DMS 273 (cell line): ENCODE measurements around the gene CCP110.

Experiments used
- DNase-seq: peaks from one replicate; lab custom pipeline; 2025; ENCODE audit not compliant: unreplicated experiment; lab: John Stamatoyannopoulos, UW

The CCP110 gene

DNA sequence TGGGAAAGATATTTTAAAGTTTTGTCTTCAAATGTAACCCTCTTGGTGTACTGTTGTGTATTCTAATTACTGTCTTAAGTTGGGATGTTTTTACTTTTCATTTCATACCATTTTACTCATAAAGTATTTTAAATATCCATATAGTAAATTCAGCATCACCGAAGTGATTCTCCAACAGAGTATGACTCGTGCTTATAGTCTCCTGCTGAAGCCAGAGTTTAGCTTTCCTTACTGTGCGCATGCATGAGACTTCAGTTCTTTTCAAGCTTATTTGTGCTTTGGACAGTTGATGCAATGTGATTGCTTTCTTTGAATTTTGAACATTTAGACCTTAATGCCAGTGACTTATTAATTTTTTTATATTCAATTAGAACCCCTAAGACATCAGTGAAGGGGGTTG lies 24.4 kb downstream of the CCP110 start:
- DNase-seq = no peak

- no peak for DNase-seq
Measured at GRCh38 chr16:19549673-19550072, 25.9 kb downstream of the CCP110 start.

DNA sequence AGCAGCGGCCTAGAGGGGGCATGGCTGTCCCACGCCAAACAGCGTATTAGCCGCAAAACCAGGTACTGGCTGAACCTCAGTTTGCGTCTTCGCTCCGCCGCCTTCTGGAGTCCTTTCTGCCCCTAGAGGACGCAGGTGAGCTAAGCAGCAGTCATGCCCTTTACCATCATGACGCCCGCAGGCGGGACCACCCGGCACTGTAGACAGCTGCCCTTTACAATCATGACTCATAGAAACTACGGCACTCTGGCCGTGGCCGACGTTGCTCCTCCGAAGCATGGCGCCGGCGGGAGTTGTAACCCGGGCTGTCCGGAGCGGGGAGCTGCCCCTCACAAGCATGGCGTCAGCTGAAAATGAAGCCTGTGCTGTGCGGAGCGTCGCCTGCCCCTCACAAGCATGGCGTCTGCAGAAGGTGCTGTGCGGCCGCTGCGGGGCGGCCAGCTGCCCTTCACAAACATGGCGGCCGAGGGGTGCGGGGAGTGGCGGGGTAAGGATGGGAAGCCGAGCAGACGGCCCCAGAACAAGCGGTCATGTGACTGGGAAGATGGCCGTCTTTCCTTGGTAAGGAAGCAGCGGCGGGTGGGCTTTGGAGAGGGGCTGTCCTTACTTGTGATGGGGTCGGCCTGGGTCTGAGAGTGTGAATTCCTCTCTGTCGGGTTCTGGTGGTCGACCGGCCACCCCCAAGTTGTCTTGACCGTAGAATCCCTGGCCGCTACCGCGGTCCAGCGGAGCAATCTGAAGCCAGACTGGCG lies 31.6 kb downstream of the CCP110 start, which contains the start of gene VPS35L:
Gene VPS35L, plus strand, starts transcription at position 518 of the 752 bp plus-strand sequence. Its CDS starts 27 bp downstream, at position 545.
- peak; percentile 99 for DNase-seq

DNA sequence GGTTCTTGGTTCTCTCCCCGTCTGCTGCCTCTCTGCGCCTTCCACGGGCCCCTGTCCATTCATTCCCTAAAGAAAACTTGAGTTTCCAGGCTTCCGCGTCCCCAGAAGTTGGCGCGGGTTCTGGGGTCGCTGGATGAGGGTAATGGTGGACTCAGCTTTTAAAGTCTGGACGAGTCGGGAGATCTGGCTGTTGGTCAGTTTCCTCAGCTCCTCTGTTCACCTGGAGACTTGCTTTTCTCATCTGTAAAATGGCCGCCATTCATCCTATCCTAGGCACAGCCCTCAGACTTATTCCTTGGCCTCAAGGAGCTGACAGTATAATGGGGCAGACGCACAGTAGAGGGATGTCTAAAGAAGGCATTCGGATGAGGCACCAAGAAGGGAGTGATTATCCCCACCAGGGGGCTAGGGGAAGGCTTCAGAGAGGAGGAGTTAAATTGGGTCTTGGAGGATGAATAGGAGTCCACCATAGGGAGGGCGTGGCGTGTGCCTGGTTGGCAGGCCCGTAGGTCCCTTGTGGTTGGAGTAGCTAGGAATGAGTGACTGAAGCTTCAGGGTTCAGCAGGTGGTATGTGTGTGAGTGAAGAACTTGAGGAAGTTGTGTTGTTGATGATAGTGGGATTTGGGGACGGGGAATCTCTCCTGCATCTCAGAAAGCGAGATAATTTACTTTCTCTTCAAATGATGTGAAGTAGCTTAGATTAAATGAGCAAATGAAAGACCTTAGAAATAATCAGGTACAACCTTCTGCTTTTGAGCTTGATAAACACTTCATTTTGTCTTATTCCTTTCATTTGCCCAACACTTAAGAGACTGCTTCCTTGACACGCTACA lies 32.4 kb downstream of the CCP110 start:
- DNase-seq = peak; percentile 56

DNA sequence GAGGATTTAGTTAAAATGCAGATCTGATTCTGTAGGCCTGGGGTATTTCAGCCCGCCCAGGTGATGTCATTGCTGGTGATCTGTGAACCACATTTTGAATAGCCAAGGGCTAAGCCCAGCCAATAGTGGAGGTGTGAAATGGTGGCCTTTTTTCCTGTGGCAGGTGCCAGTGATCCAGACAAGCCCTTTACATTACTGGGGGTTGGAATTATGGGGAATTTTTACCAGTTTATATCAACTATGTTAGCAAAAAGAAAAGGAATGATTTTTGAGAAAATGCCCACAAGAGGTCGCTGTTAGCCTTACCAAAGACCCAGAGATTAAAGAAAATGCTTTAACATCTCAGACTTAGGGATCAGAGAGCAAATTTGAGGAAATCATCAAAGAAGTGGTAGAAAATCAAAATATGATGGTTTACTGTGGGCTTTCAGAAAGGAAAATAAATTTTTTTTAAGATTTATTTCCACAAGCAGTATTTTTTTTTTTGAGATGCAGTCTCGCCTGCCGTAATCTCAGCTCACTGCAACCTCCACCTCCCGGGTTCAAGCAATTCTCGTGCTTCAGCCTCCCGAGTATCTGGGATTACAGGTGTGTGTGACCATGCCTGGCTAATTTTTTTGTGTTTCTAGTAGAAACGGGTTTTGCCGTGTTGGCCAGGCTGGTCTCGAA lies 35.6 kb downstream of the CCP110 start:
- peak; percentile 76 for DNase-seq

DNA sequence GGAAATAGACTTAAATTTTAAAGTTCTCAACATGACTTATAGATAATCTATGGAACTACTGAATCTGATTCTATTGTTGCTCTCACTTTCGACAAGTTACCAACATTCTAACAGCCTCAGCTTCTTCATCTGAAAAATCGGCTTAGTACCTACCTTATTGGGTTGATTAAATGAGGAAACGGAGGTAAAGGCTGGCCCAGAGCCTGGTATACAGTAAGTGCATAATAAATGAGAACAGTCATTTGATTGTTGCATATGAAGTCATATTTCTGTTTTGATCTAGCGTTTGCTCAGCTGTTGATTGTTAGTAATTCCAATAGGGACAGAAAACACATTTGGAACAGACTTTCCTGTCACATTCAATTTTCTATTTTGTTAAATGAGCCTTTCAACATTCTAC lies 36.3 kb downstream of the CCP110 start:
- DNase-seq = no peak

- DNase-seq = no peak
Measured at GRCh38 chr16:19563377-19563776, 39.6 kb downstream of the CCP110 start.

- no peak for DNase-seq
Measured at GRCh38 chr16:19566362-19566761, 42.6 kb downstream of the CCP110 start.

DNA sequence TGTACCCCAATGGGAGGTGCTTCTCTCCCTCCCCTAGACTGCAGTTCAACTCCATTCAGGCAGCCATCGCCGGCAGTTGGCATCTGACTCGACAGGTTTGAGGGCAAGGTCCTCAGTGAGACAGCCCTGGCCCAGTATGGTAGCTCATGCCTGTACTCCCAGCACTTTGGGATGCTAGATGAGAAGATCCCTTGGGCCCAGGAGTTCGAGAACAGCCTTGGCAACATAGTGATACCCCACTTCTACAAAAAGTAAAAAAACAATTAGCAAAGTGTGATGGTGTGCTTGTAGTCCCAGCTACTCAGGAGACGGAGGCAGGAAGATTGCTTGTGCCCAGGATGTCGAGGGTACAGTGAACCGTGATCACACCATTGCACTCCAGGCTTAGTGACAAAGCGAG lies 43.8 kb downstream of the CCP110 start:
- DNase-seq = no peak

DNA sequence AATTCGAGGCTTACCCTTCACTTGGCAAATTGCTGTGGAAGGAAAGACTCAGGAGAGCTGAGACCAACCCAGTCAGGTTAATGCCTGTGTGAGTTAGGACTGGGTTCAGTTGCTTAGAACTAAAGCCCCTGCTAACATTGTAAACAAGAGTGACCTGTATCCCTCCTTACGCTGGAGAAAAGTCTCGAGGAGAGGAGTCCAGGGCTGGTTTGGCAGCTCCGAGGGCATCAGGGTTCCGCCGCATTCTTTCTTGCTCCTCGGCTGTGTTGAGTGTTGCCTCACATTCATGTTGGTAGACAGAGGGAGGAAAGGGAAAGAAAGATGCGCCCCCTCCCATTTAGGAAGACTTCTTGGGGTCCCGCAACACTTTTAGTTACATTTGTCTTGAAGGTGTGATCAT lies 50.3 kb downstream of the CCP110 start:
- no peak for DNase-seq

- DNase-seq = no peak
Measured at GRCh38 chr16:19574615-19575014, 50.9 kb downstream of the CCP110 start.

DNA sequence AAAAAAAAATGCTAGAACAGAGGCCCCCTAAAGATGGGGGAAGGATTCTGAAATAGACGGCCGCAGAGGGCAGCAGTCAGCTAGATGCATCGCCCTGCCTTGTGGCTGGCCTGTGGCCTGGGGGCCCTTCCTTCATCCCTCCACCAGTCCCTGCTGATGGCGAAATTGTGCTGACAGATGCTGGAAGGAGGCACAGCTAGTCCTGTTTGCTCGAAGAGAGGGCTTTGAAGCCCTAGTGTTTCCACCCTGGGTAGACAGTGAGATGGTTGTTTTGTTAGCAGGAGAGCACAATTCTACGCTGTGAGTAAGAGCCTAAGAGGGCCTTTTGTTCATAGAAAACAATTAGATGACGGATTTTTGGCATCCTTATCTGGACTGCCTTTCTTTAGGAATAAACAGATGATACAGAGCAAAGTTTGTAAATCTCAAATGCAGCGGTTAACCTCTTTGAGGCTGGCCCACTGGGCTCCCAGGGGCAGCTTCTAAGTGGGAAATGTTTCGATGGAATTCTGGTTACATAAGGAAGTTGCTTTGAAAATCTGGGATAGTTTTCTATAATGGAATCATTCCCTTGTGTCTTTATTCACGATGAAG lies 54.7 kb downstream of the CCP110 start:
- DNase-seq = no peak

DNA sequence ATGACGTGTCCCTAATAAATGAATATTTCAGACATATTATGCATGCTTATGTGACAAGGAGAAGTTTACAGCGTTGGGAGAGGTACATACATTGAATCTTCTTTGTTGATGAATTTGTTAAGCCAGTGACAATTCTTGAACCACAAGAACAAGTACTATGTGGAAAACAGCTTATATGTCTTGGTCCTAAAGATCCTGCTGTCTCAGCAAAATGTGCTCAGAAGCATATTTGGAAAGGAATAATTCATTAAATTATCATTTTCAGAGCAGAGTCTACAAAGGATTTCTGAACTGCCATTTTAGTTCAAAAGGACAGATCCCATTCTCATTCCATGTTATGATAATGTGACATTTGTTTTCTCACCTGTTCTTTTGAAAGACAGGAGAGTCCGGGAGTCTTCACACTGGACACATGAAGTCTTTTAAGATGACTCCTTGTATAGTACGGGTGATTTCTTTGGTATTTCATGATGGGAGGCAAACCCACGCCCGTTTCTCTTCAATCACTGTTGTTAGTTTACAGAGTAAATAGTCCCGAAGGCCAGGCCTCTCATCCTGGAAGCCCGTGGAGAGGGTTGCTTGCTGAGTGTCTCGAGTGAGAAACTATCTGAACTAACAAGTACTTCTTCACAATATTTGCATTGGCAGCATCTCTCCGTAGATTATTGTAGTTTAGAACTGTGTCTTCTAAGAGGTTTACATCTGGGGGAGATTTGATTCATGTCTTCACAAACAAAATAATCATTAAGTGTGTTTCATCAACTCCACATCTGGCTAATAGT lies 58.5 kb downstream of the CCP110 start:
- DNase-seq = no peak

GRCh38 chr16:19583665-19584300 lies 60.0 kb downstream of the CCP110 start:
- peak; percentile 34 for DNase-seq

- DNase-seq = peak; percentile 58
Measured at GRCh38 chr16:19588661-19589060, 64.9 kb downstream of the CCP110 start.

DNA sequence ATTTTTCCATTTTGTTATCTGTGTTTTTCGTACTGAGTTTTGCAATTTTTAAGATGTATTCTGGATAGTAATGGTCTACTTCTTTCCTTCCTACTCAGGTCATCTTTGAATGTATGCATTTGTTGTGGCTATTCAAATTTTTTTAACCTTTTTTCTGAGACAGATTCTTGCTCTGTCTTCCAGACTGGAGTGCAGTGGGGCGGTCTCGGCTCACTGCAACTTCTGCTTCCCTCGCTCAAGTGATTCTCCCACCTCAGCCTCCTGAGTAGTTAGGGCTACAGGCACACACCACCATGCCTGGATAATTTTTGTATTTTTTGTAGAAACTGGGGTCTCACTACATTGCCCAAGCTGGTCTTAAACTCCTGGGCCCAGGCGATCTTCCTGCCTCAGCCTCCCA lies 65.4 kb downstream of the CCP110 start:
- DNase-seq = no peak

DNA sequence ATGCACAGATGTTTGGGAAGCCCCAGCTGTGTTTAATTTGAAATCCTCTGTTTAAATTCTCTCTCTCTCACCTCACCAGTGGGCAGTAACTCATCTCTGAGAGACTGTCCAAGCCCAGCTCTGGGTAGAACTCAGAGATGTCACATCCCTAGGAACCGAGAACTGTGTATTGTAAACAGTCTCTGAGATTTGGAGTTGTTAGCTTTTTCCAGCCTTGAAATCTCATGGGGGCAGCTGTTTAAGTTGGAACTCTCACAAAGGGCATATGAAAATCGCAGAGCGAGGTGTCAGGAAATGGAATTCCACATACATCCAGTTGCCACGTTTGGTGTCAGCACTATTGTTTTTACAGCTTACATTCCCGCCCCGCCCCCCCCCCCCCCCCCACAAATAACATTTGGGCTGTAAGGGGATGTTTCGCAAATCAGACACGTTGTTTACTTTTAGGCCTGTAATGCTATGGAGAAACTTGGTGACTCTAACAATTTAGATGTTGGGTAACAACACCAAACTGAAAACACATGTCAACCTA lies 66.1 kb downstream of the CCP110 start:
- DNase-seq = no peak

GRCh38 chr16:19595043-19595767 lies 71.5 kb downstream of the CCP110 start:
- no peak for DNase-seq
